Measurements from ENCODE around the gene MATK. TPM values are rescaled to one million over a fixed set of nuclear protein-coding genes. Genes with fewer than 3 reads are reported as not detected.

The MATK gene
- total RNA-seq, 1 experiment from 2014 or later = not detected

GRCh38 chr19:3734310-3734600 lies 51.9 kb downstream of the MATK start:
- H3K27me3 Mint-ChIP-seq (ENCODE audit: unreplicated experiment) = no peaks in the 10 kb centered on the region
- intact Hi-C loops (cut with micrococcal nuclease; ENCODE audit: unreplicated experiment) = no loop called here
- peaks cover 45% of the 10 kb centered on the region for H3K36me3 Mint-ChIP-seq (ENCODE audit: insufficient read depth, unreplicated experiment)
- H3K4me3 Mint-ChIP-seq (ENCODE audit: low read depth, unreplicated experiment) = no peak overlapping the region
- H3K27ac Mint-ChIP-seq (ENCODE audit: unreplicated experiment) = no peak overlapping the region
- no peak for TF ChIP-seq CTCF (IDR thresholded peaks at IDR 0.05; ENCODE audit: unreplicated experiment)
- no peaks in the 10 kb centered on the region for H3K4me1 Mint-ChIP-seq (ENCODE audit: low read depth, unreplicated experiment)
- no TSS peak for BruUV-seq (replicated peaks)
- DNase-seq = no peak
- no peaks in the 10 kb centered on the region for H3K9me3 Mint-ChIP-seq (ENCODE audit: low read depth, unreplicated experiment)
- CTCF ChIA-PET = no interaction called here

- Mint-ChIP-seq H3K9me3 (ENCODE audit: low read depth, unreplicated experiment) (no peaks in the 10 kb centered on the region), H3K4me1 (ENCODE audit: low read depth, unreplicated experiment) (no peaks in the 10 kb centered on the region), H3K27ac (ENCODE audit: unreplicated experiment) (no peak overlapping the region), H3K27me3 (ENCODE audit: unreplicated experiment) (no peaks in the 10 kb centered on the region), H3K4me3 (ENCODE audit: low read depth, unreplicated experiment) (no peak overlapping the region), H3K36me3 (ENCODE audit: insufficient read depth, unreplicated experiment) (peaks cover 45% of the 10 kb centered on the region)
- CTCF ChIA-PET = no interaction called here
- BruUV-seq (replicated peaks) = no TSS peak
- no peak for DNase-seq
- intact Hi-C loops (cut with micrococcal nuclease; ENCODE audit: unreplicated experiment) = no loop called here
- no peak for TF ChIP-seq CTCF (IDR thresholded peaks at IDR 0.05; ENCODE audit: unreplicated experiment)
Observed at GRCh38 chr19:3733549-3734309, 52.5 kb downstream of the MATK start.

- intact Hi-C loops (cut with micrococcal nuclease; ENCODE audit: unreplicated experiment) = no loop called here
- no peaks in the 10 kb centered on the region for H3K4me1 Mint-ChIP-seq (ENCODE audit: low read depth, unreplicated experiment)
- no peaks in the 10 kb centered on the region for H3K27me3 Mint-ChIP-seq (ENCODE audit: unreplicated experiment)
- no peak overlapping the region for H3K27ac Mint-ChIP-seq (ENCODE audit: unreplicated experiment)
- H3K9me3 Mint-ChIP-seq (ENCODE audit: low read depth, unreplicated experiment) = no peaks in the 10 kb centered on the region
- CTCF ChIA-PET = interaction anchor here (0.6 kb wide), 1 partner anchor 40 kb away, joined by 3 read pairs; no protein-coding TSS in a partner anchor
- TF ChIP-seq CTCF (IDR thresholded peaks at IDR 0.05; ENCODE audit: unreplicated experiment) = no peak
- no peak for DNase-seq
- H3K36me3 Mint-ChIP-seq (ENCODE audit: insufficient read depth, unreplicated experiment) = peaks cover 34% of the 10 kb centered on the region
- BruUV-seq (replicated peaks) = no TSS peak
- H3K4me3 Mint-ChIP-seq (ENCODE audit: low read depth, unreplicated experiment) = no peak overlapping the region
Observed at GRCh38 chr19:3732108-3732507, 54.1 kb downstream of the MATK start.

GRCh38 chr19:3730457-3730958 lies 55.7 kb downstream of the MATK start:
- H3K4me1 Mint-ChIP-seq (ENCODE audit: low read depth, unreplicated experiment) = no peaks in the 10 kb centered on the region
- no peak overlapping the region for H3K27ac Mint-ChIP-seq (ENCODE audit: unreplicated experiment)
- intact Hi-C loops (cut with micrococcal nuclease; ENCODE audit: unreplicated experiment) = no loop called here
- no peaks in the 10 kb centered on the region for H3K9me3 Mint-ChIP-seq (ENCODE audit: low read depth, unreplicated experiment)
- CTCF ChIA-PET = no interaction called here
- H3K27me3 Mint-ChIP-seq (ENCODE audit: unreplicated experiment) = no peaks in the 10 kb centered on the region
- no TSS peak for BruUV-seq (replicated peaks)
- no peak for TF ChIP-seq CTCF (IDR thresholded peaks at IDR 0.05; ENCODE audit: unreplicated experiment)
- DNase-seq = no peak
- peaks cover 30% of the 10 kb centered on the region for H3K36me3 Mint-ChIP-seq (ENCODE audit: insufficient read depth, unreplicated experiment)
- no peak overlapping the region for H3K4me3 Mint-ChIP-seq (ENCODE audit: low read depth, unreplicated experiment)

Other genes starting within 250 kb of the MATK start
- gene TEKTIP1, start 247.2 kb downstream of the MATK start, total RNA-seq (2022) = 1.4 and 2.7 TPM in 2 replicates
- 95.2 and 105 TPM in 2 replicates for gene MFSD12, start 228.8 kb downstream of the MATK start, total RNA-seq (2022)
- gene HMG20B, start 213.4 kb downstream of the MATK start, total RNA-seq (2022) = 58.1 and 58.4 TPM in 2 replicates
- gene GIPC3, start 200.9 kb downstream of the MATK start, total RNA-seq (2022) = not detected in 2 replicates
- gene TBXA2R, start 179.5 kb downstream of the MATK start, total RNA-seq (2022) = 0.20 and 0.24 TPM in 2 replicates
- gene CACTIN, start 159.6 kb downstream of the MATK start, total RNA-seq (2022) = 20.2 and 21.4 TPM in 2 replicates
- 23.6 and 26.3 TPM in 2 replicates for gene PIP5K1C, start 85.9 kb downstream of the MATK start, total RNA-seq (2022)
- gene TJP3, start 78.0 kb downstream of the MATK start, total RNA-seq (2022) = 84.8 and 111 TPM in 2 replicates
- 18.1 and 19.6 TPM in 2 replicates for gene APBA3, start 24.7 kb downstream of the MATK start, total RNA-seq (2022)
- gene MRPL54, start 23.7 kb downstream of the MATK start, total RNA-seq (2022) = 26.1 and 31.0 TPM in 2 replicates
- gene RAX2, start 14.2 kb downstream of the MATK start, total RNA-seq (2022) = not detected in 2 replicates
- gene ZFR2, start 82.7 kb upstream of the MATK start, total RNA-seq (2022) = not detected in 2 replicates
- gene ATCAY, start 94.3 kb upstream of the MATK start, total RNA-seq (2022) = not detected in 2 replicates
- not detected in 2 replicates for gene NMRK2, start 146.7 kb upstream of the MATK start, total RNA-seq (2022)
- gene DAPK3, start 184.7 kb upstream of the MATK start, total RNA-seq (2022) = 46.3 and 50.9 TPM in 2 replicates
- gene EEF2, start 199.1 kb upstream of the MATK start, total RNA-seq (2022) = 1,011 and 1,166 TPM in 2 replicates
- 29.3 and 35.7 TPM in 2 replicates for gene PIAS4, start 221.4 kb upstream of the MATK start, total RNA-seq (2022)